Measurements from ENCODE around the gene SOX12. TPM values are rescaled to one million over a fixed set of nuclear protein-coding genes. Genes with fewer than 3 reads are reported as not detected.
A peak's percentile ranks its signal among the peaks of the same experiment; 100 is the strongest.
"Not testable (repeated sequence)": the region's sequence is repeated elsewhere in the genome, so short reads cannot be mapped to it uniquely, and the experiment has no call there.

SOX12 gene
- total RNA-seq, 1 donor from 2014 or later: 30.8 TPM

DNA sequence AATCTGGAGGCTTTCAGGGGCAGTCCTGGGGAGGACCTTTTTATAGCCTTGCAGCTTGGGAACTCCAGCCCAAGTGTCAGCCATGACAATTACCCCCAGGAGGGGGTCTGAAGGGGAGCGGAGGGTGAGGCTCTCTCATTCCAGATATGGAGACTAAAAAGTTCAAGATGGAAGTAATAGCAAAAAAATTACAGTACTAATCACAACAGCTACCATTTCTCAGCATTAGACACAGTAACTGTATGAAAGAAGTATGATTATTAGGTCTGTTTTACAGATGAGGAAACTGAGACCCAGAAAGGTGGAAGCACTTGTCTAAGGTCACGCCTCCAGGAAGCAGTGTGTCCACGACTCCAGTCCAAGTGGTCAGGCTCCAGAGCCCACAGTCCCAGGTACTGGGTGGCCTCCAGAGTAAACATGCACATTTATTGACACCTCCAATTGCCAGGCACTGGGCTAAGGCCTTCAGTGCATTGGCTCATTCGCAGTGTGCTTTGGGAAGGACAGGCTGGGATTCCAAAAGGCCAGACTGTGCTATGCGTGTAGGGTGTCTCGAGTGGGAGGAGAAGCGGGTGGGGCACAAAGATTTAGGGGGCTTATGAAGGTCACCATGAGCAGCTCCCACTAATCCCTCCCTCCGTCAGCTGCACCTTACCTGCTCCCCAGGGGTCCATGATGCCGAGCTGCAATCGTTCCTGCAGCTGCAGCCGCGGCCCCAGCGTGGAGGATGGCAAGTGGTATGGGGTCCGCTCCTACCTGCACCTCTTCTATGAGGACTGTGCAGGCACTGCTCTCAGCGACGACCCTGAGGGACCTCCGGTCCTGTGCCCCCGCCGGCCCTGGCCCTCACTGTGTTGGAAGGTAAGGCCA, 23.9 kb downstream of the SOX12 start:
- Mint-ChIP-seq H3K27me3 (ENCODE audit: unreplicated experiment) (no peaks in the 10 kb centered on the region), H3K4me1 (ENCODE audit: unreplicated experiment) (peaks cover 16% of the 10 kb centered on the region), H3K4me3 (ENCODE audit: unreplicated experiment) (peak overlapping the region; percentile 97), H3K27ac (ENCODE audit: unreplicated experiment) (peak overlapping the region; percentile 99), H3K36me3 (ENCODE audit: unreplicated experiment) (peaks cover 11% of the 10 kb centered on the region), H3K9me3 (ENCODE audit: unreplicated experiment) (no peaks in the 10 kb centered on the region)
- DNase-seq (ENCODE audit: extremely low spot score, unreplicated experiment): no peak
- TF ChIP-seq, protein P1, sequence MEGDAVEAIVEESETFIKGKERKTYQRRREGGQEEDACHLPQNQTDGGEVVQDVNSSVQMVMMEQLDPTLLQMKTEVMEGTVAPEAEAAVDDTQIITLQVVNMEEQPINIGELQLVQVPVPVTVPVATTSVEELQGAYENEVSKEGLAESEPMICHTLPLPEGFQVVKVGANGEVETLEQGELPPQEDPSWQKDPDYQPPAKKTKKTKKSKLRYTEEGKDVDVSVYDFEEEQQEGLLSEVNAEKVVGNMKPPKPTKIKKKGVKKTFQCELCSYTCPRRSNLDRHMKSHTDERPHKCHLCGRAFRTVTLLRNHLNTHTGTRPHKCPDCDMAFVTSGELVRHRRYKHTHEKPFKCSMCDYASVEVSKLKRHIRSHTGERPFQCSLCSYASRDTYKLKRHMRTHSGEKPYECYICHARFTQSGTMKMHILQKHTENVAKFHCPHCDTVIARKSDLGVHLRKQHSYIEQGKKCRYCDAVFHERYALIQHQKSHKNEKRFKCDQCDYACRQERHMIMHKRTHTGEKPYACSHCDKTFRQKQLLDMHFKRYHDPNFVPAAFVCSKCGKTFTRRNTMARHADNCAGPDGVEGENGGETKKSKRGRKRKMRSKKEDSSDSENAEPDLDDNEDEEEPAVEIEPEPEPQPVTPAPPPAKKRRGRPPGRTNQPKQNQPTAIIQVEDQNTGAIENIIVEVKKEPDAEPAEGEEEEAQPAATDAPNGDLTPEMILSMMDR (IDR thresholded peaks at IDR 0.05): no peak

DNA sequence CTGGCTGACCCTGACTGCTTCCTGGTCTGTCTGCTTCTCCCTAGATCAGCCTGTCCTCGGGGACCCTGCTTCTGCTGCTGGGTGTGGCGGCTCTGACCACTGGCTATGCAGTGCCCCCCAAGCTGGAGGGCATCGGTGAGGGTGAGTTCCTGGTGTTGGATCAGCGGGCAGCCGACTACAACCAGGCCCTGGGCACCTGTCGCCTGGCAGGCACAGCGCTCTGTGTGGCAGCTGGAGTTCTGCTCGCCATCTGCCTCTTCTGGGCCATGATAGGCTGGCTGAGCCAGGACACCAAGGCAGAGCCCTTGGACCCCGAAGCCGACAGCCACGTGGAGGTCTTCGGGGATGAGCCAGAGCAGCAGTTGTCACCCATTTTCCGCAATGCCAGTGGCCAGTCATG, 27.8 kb downstream of the SOX12 start:
- Mint-ChIP-seq H3K9me3 (ENCODE audit: unreplicated experiment) (no peaks in the 10 kb centered on the region), H3K4me1 (ENCODE audit: unreplicated experiment) (peaks cover 13% of the 10 kb centered on the region)
- TF ChIP-seq, protein P1 (IDR thresholded peaks at IDR 0.05): no peak

DNA sequence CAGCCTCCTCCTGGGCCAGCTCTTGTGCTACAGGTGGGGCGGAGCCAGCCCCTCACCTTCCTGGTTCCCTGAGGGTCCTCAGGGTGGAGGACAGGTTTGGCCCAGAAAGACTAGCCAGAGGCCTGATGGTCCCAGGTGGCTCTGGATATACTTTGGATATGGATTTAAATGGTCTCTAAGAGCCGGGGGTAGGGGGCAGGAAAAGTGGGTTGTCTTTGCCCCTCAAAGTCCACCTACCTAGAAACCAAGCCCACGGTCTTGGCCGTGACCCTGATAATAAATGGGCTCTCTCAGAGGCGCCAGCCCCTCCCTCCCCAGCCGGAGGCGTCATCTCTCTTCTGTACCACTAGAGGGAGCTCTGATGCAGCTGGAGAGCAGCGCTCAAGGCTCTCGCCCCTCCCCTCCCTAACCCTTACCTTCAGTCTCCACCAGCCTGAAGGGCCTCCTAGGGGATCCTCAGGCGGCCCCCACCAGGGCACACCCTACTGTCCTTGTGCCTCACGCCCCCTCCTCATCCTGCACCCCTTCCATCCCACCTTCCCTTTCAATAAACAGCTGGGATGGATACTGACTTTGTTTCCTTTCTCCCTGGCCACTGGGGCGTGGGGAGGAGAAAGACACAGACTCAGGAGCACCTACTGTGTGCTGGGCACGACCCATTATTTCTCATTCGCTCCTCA, 29.1 kb downstream of the SOX12 start:
- H3K4me3 Mint-ChIP-seq (ENCODE audit: unreplicated experiment): no peak overlapping the region
- no peaks in the 10 kb centered on the region for H3K9me3 Mint-ChIP-seq (ENCODE audit: unreplicated experiment)
- TF ChIP-seq, protein P1 (IDR thresholded peaks at IDR 0.05): peak; percentile 98
- H3K27me3 Mint-ChIP-seq (ENCODE audit: unreplicated experiment): no peaks in the 10 kb centered on the region
- peaks cover 3% of the 10 kb centered on the region for H3K36me3 Mint-ChIP-seq (ENCODE audit: unreplicated experiment)
- H3K4me1 Mint-ChIP-seq (ENCODE audit: unreplicated experiment): peaks cover 5% of the 10 kb centered on the region
- peak; percentile 91 for DNase-seq (ENCODE audit: extremely low spot score, unreplicated experiment)
- H3K27ac Mint-ChIP-seq (ENCODE audit: unreplicated experiment): no peak overlapping the region

More for the DNA sequence above, 27.8 kb downstream of the SOX12 start:
- H3K27me3 Mint-ChIP-seq (ENCODE audit: unreplicated experiment): no peaks in the 10 kb centered on the region
- no peak overlapping the region for H3K27ac Mint-ChIP-seq (ENCODE audit: unreplicated experiment)
- no peak overlapping the region for H3K4me3 Mint-ChIP-seq (ENCODE audit: unreplicated experiment)
- DNase-seq (ENCODE audit: extremely low spot score, unreplicated experiment): no peak
- peaks cover 3% of the 10 kb centered on the region for H3K36me3 Mint-ChIP-seq (ENCODE audit: unreplicated experiment)

DNA sequence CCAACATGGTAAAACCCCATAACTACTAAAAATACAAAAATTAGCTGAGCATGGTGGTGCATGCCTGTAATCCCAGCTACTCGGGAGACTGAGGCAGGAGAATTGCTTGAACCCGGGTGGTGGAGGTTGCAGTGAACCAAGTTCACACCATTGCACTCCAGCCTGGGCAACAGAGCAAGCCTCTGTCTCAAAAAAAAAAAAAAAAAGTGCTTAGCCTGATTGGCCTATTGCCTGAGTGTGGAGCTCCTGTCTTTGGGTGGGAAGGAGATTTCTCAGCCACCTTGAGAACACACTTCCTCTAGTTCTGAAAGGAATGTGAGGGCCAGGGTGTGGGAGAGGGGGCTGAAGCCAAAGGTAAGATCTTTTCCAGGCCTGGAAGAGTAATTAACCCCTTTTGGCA, 30.8 kb downstream of the SOX12 start:
- H3K27ac Mint-ChIP-seq (ENCODE audit: unreplicated experiment): not testable (repeated sequence)

DNA sequence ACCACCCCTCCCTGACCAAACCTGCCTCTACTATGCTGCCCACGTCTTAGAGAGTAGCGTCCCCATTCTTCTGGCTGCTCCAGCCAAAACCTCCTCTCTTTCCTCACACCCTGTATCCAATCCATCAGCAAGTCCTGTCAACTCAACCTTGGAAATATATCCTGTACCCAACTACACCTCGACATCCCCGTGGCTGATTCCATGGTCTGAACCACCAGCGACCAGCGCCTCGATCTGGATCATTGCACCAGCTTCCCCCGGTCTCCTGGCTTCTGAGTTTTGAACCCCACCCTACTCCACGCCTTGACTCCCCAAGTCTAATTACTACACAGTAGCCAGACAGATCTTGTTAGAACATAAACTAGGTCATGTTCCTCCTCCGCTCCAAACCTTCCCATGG, 31.4 kb downstream of the SOX12 start:
- TF ChIP-seq, protein P1 (IDR thresholded peaks at IDR 0.05): no peak
- Mint-ChIP-seq H3K27me3 (ENCODE audit: unreplicated experiment) (no peaks in the 10 kb centered on the region), H3K9me3 (ENCODE audit: unreplicated experiment) (no peaks in the 10 kb centered on the region), H3K27ac (ENCODE audit: unreplicated experiment) (no peak overlapping the region), H3K36me3 (ENCODE audit: unreplicated experiment) (peaks cover 3% of the 10 kb centered on the region), H3K4me3 (ENCODE audit: unreplicated experiment) (no peak overlapping the region), H3K4me1 (ENCODE audit: unreplicated experiment) (peaks cover 8% of the 10 kb centered on the region)
- DNase-seq (ENCODE audit: extremely low spot score, unreplicated experiment): no peak

More for the DNA sequence above, 30.8 kb downstream of the SOX12 start:
- DNase-seq (ENCODE audit: extremely low spot score, unreplicated experiment); H3K4me3 Mint-ChIP-seq (ENCODE audit: unreplicated experiment); H3K27me3 Mint-ChIP-seq (ENCODE audit: unreplicated experiment); H3K4me1 Mint-ChIP-seq (ENCODE audit: unreplicated experiment); H3K9me3 Mint-ChIP-seq (ENCODE audit: unreplicated experiment); H3K36me3 Mint-ChIP-seq (ENCODE audit: unreplicated experiment): not testable (repeated sequence)
